Hepatocyte (in vitro differentiated cells): ENCODE measurements around the gene MAP4K3.

ENCODE experiments used
- EZH2 ChIP-seq: fragments of 200-600 bp; sonication (generic); IDR thresholded peaks from 2 replicates; pipeline ENCODE4 v1.6.1; 2016; ENCODE audit warnings: antibody characterized with exemption, mild to moderate bottlenecking, borderline replicate concordance
- EZH2phosphoT487 ChIP-seq: fragments of 200-600 bp; sonication (generic); IDR thresholded peaks from one replicate; pipeline ENCODE4 v1.6.1; 2018; ENCODE audit warnings: antibody characterized with exemption, mild to moderate bottlenecking, low read depth, moderate library complexity; ENCODE audit not compliant: unreplicated experiment, severe bottlenecking
- TF ChIP-seq, protein P1 (sequence below): fragments of 200-600 bp; sonication (generic); IDR thresholded peaks from 2 replicates; pipeline ENCODE4 v1.5.1; 2016; ENCODE audit warnings: antibody characterized with exemption, mild to moderate bottlenecking; ENCODE audit not compliant: poor library complexity

- TF ChIP-seq, protein P1, sequence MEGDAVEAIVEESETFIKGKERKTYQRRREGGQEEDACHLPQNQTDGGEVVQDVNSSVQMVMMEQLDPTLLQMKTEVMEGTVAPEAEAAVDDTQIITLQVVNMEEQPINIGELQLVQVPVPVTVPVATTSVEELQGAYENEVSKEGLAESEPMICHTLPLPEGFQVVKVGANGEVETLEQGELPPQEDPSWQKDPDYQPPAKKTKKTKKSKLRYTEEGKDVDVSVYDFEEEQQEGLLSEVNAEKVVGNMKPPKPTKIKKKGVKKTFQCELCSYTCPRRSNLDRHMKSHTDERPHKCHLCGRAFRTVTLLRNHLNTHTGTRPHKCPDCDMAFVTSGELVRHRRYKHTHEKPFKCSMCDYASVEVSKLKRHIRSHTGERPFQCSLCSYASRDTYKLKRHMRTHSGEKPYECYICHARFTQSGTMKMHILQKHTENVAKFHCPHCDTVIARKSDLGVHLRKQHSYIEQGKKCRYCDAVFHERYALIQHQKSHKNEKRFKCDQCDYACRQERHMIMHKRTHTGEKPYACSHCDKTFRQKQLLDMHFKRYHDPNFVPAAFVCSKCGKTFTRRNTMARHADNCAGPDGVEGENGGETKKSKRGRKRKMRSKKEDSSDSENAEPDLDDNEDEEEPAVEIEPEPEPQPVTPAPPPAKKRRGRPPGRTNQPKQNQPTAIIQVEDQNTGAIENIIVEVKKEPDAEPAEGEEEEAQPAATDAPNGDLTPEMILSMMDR, result no peak
- TF ChIP-seq EZH2 (no peak), EZH2phosphoT487 (no peak)
These were observed 29.2 kb upstream of the MAP4K3 start for GRCh38 chr2:39466311-39466710.
